Astrocyte (in vitro differentiated cells and primary cell): Measurements from ENCODE around the gene TRAM2. TPM values are rescaled to one million over a fixed set of nuclear protein-coding genes. Genes with fewer than 3 reads are reported as not detected.

Source experiments
- DNase-seq: peaks from one replicate; pipeline ENCODE4 v3.0.0-alpha.2; 2010; ENCODE audit warnings: low read depth
- FAIRE-seq: peaks from 2 replicates; lab custom pipeline; 2011; peaks lifted over from hg19 to GRCh38; lab: Jason Lieb, UNC
- H2AFZ ChIP-seq: 2 replicates; pipeline ENCODE4 v1.6.0; 2012; ENCODE audit warnings: low read depth, low read length, inconsistent platforms
- H3K27ac ChIP-seq: 2 replicates; pipeline ENCODE4 v1.5.1; 2011; ENCODE audit warnings: low read depth, low read length, inconsistent platforms
- H3K27me3 ChIP-seq: 2 replicates; pipeline ENCODE4 v1.6.0; 2011; ENCODE audit warnings: low read length, inconsistent platforms; ENCODE audit not compliant: insufficient read depth
- H3K36me3 ChIP-seq: 2 replicates; pipeline ENCODE4 v1.5.1; 2011; ENCODE audit warnings: low read length, inconsistent platforms; ENCODE audit not compliant: insufficient read depth
- H3K4me1 ChIP-seq: 2 replicates; pipeline ENCODE4 v1.5.1; 2011; ENCODE audit warnings: low read length, inconsistent platforms; ENCODE audit not compliant: insufficient read depth
- H3K4me2 ChIP-seq: 2 replicates; pipeline ENCODE4 v1.6.0; 2012; ENCODE audit warnings: low read length, inconsistent platforms
- H3K4me3 ChIP-seq: 2 replicates; pipeline ENCODE4 v1.5.1; 2011; ENCODE audit warnings: low read depth, mild to moderate bottlenecking, low read length, inconsistent platforms; ENCODE audit not compliant: insufficient read depth
- H3K79me2 ChIP-seq: 2 replicates; pipeline ENCODE4 v1.6.0; 2012; ENCODE audit warnings: mild to moderate bottlenecking, low read length, inconsistent platforms; ENCODE audit not compliant: insufficient read depth
- H3K9ac ChIP-seq: 2 replicates; pipeline ENCODE4 v1.6.0; 2012; ENCODE audit warnings: mild to moderate bottlenecking, low read length, inconsistent platforms
- H3K9me3 ChIP-seq: 2 replicates; pipeline ENCODE4 v1.5.1; 2012; ENCODE audit warnings: low read depth, mild to moderate bottlenecking, low read length, inconsistent platforms; ENCODE audit not compliant: insufficient read depth
- H4K20me1 ChIP-seq: 2 replicates; pipeline ENCODE4 v1.6.0; 2012; ENCODE audit warnings: low read length, inconsistent platforms; ENCODE audit not compliant: insufficient read depth
- H3K27ac Mint-ChIP-seq: one replicate; pipeline ENCODE4 v1.8.0; 2021; ENCODE audit warnings: mild to moderate bottlenecking, mixed read lengths; ENCODE audit not compliant: unreplicated experiment
- H3K27me3 Mint-ChIP-seq: one replicate; pipeline ENCODE4 v1.8.0; 2021; ENCODE audit warnings: low read depth, mixed read lengths; ENCODE audit not compliant: unreplicated experiment
- H3K36me3 Mint-ChIP-seq: one replicate; pipeline ENCODE4 v1.8.0; 2021; ENCODE audit warnings: low read depth, mixed read lengths; ENCODE audit not compliant: unreplicated experiment
- H3K4me1 Mint-ChIP-seq: one replicate; pipeline ENCODE4 v1.8.0; 2021; ENCODE audit warnings: low read depth, mixed read lengths; ENCODE audit not compliant: unreplicated experiment
- H3K4me3 Mint-ChIP-seq: one replicate; pipeline ENCODE4 v1.8.0; 2021; ENCODE audit warnings: mild to moderate bottlenecking, moderate library complexity, mixed read lengths; ENCODE audit not compliant: unreplicated experiment
- H3K9me3 Mint-ChIP-seq: one replicate; pipeline ENCODE4 v1.8.0; 2021; ENCODE audit warnings: mild to moderate bottlenecking, mixed read lengths; ENCODE audit not compliant: unreplicated experiment
- CTCF ChIP-seq: IDR thresholded peaks from 2 replicates; pipeline ENCODE4 v1.5.1; 2011; ENCODE audit warnings: low read depth, mild to moderate bottlenecking, inconsistent platforms, low read length, moderate library complexity; ENCODE audit not compliant: insufficient read depth
- EZH2 ChIP-seq: IDR thresholded peaks from 2 replicates; pipeline ENCODE4 v1.6.1; 2012; ENCODE audit warnings: mild to moderate bottlenecking, low read length, inconsistent platforms; ENCODE audit not compliant: insufficient read depth
- total RNA-seq: library from RNA; stranded (reverse); gene quantifications from 2 replicates; pipeline ENCODE4 v1.2.1, GENCODE V29; 2021

The TRAM2 gene
- total RNA-seq, 1 donor from 2014 or later: 93.4 TPM

DNA sequence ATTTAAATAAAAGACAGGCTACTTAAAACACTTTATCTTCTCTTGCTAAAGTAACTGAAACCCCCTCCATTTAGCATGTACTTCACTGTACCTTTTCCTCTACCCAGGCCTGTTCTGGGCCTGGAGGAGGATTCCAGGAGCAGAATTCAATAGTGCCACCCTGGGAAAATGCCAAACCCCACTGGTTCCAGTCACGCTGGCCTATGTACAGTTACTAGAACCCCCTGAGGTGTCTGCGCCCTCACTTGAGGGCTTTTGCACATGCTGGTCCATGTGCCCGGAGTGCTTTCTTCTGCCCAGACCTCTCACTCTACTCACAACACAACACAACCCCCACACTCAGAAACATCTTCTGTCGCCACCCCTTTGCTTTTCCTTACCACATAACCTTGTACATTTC is 45.5 kb downstream of the TRAM2 start:
- Histone ChIP-seq H3K9me3 (no peaks in the 10 kb centered on the region), H3K27ac (no peak overlapping the region), H3K27me3 (no peaks in the 10 kb centered on the region), H3K4me3 (no peak overlapping the region), H3K4me1 (peaks cover 21% of the 10 kb centered on the region), H3K4me2 (no peak overlapping the region), H3K79me2 (peaks cover 80% of the 10 kb centered on the region), H3K9ac (no peak overlapping the region), H4K20me1 (no peaks in the 10 kb centered on the region), H2AFZ (no peak overlapping the region), H3K36me3 (peaks cover 31% of the 10 kb centered on the region)
- Mint-ChIP-seq H3K4me1 (peaks cover 32% of the 10 kb centered on the region), H3K9me3 (peaks cover 2% of the 10 kb centered on the region), H3K27me3 (no peaks in the 10 kb centered on the region), H3K36me3 (peaks cover 22% of the 10 kb centered on the region), H3K27ac (no peak overlapping the region), H3K4me3 (no peak overlapping the region)
- DNase-seq (no peak), FAIRE-seq (no peak)
- TF ChIP-seq EZH2 (no peak), CTCF (no peak)

- no peaks in the 10 kb centered on the region for H3K27me3 ChIP-seq
- H3K36me3 ChIP-seq: peaks cover 31% of the 10 kb centered on the region
- TF ChIP-seq EZH2 (no peak), CTCF (no peak)
- no peaks in the 10 kb centered on the region for H4K20me1 ChIP-seq
- peaks cover 78% of the 10 kb centered on the region for H3K79me2 ChIP-seq
- H3K27ac ChIP-seq: no peak overlapping the region
- no peak overlapping the region for H3K4me3 Mint-ChIP-seq
- H3K4me2 ChIP-seq: no peak overlapping the region
- no peaks in the 10 kb centered on the region for H3K27me3 Mint-ChIP-seq
- peaks cover 2% of the 10 kb centered on the region for H3K9me3 Mint-ChIP-seq
- no peak overlapping the region for H3K9ac ChIP-seq
- H3K36me3 Mint-ChIP-seq: peaks cover 15% of the 10 kb centered on the region
- peaks cover 22% of the 10 kb centered on the region for H3K4me1 ChIP-seq
- no peaks in the 10 kb centered on the region for H3K9me3 ChIP-seq
- peaks cover 29% of the 10 kb centered on the region for H3K4me1 Mint-ChIP-seq
- H3K4me3 ChIP-seq: no peak overlapping the region
- DNase-seq: no peak
- H3K27ac Mint-ChIP-seq: no peak overlapping the region
- no peak overlapping the region for H2AFZ ChIP-seq
- FAIRE-seq: no peak
Observed at GRCh38 chr6:52530351-52530750, 46.5 kb downstream of the TRAM2 start.

DNA sequence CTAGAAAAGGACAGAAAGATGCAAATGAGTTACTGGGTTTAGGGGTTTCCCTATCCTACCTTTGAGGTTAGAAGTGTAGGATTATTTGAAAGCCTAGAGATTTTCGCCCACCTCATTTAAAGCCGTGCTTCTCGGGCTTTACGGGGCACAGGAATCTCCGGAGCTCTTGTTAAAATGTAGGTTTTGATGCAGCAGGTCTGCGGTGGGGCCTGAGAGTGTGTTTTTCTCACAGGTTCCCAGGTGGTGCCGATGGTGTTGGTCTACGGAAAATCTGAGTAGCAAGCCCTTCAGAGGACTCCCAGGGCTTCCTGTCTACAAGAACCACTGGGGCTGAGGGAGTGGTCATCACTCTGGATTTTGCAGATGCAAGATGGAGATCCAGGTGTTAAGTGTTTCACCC is 47.5 kb downstream of the TRAM2 start:
- peaks cover 6% of the 10 kb centered on the region for H3K36me3 Mint-ChIP-seq

More for the DNA sequence above, 47.5 kb downstream of the TRAM2 start:
- H3K27ac ChIP-seq: no peak overlapping the region
- Mint-ChIP-seq H3K27me3 (no peaks in the 10 kb centered on the region), H3K4me1 (peaks cover 27% of the 10 kb centered on the region), H3K27ac (no peak overlapping the region), H3K9me3 (peaks cover 2% of the 10 kb centered on the region), H3K4me3 (no peak overlapping the region)
- no peak overlapping the region for H2AFZ ChIP-seq
- H3K4me3 ChIP-seq: no peak overlapping the region
- no peak for TF ChIP-seq CTCF
- no peak for TF ChIP-seq EZH2
- H3K9ac ChIP-seq: no peak overlapping the region
- DNase-seq (no peak), FAIRE-seq (no peak)
- no peaks in the 10 kb centered on the region for H4K20me1 ChIP-seq
- peaks cover 79% of the 10 kb centered on the region for H3K79me2 ChIP-seq
- H3K4me1 ChIP-seq: peaks cover 22% of the 10 kb centered on the region
- peaks cover 22% of the 10 kb centered on the region for H3K36me3 ChIP-seq
- H3K9me3 ChIP-seq: no peaks in the 10 kb centered on the region
- H3K4me2 ChIP-seq: no peak overlapping the region
- H3K27me3 ChIP-seq: no peaks in the 10 kb centered on the region
